ENCODE measurements around the gene LAMA4.

Gene LAMA4

DNA sequence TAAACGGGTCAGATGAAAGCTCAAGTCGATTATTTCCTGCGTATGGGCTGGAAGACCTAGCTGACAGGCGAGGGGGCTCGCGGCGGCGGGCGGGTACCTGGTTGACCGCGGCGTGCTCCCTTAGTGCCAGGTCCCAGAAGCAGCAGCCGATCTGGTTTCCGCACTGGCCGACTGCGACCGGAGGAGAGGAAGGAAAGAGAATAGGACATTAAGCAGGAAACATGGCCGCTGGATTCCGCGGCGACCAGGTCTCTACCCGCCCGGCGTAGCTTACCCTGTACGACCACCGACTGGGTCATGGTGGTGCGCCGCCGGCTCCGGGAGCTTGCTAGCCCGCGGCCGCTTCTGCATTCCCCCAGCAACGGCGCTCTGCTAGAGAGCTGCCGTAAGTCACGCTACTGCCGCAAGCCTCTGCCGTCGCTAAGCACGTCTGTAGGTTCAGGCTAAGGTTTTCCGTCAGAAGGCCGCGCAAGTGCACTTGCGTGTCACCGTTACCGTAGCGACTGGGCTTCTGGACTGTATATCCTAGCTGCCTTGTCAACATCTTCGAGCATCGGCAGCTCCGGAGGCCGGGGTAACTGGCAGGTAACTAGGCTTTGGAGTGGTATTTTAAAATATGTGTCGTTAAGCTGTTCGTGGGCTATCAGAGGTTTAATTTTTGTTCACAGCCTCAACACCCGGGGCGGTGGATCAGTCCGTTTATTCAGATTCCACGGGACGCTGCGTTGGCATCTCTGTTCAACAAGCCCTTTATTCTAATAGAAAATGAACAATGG lies 167.0 kb downstream of the LAMA4 start, which contains the start of the genes FAM229B and TUBE1:
FAM229B (plus strand) TSS at position 456 of the 776 bp plus-strand sequence. CDS start 11,693 bp downstream, outside the sequence.
TUBE1 (minus strand) TSS at position 347 of the 776 bp plus-strand sequence; CDS start at position 299, 48 bp downstream.
- peak; percentile 42 for DNase-seq (ENCODE audit: low spot score)

DNA sequence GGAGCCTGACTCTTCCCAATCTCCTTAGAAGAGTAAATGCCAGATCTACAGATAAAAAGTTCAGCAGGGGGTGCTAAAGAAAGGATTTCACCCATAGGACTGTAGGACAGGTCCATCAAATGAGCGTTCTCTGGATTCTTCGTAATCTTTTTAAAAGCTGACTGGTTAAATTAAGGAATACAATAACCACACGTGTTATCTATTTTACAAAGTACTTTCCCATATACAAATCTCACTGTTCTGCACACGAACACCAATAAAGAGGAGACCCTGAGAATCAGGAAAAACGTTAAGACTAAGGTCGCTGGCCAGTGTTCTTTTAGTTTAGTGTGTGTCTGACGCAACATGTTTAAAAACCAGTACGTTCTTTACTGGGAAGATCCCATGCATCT lies 167.6 kb downstream of the LAMA4 start:
- DNase-seq (ENCODE audit: low spot score), result peak; percentile 23

DNA sequence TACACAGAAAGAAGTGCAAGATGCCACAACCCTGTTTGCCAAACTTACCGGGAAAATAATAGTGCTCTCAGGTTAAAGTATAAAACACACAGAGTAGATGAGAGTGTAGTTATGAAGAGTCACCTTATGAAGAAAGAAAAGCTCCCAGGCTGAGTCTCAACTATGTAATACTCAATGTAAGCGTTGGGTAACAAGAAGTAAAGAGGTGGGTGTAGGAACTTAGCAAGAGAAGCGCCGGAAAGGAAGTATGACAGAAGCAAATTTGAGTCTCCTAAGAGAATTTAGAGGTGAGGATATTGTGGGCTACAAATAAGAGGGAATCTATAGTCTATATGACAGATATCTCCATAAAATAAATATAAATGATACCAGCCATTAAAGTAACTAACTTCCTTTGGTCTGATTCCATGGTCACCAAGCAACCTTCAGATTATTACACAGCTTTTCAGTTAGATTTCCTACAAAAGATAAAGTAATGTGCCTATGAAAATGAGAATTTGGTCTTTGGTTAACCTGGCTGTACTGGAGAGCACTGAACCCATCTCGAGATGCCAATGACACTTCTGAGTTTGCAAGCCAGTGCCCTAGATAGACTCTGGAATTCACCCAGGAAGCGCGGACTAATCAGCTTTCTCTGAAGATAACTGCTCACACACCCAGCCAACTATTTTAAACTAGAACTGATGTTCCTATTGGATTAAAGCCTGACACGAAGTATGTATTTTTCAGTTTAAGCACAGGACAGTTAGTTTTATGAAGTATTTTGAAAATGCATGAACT lies 168.9 kb downstream of the LAMA4 start:
- no peak for DNase-seq (ENCODE audit: low spot score)

DNA sequence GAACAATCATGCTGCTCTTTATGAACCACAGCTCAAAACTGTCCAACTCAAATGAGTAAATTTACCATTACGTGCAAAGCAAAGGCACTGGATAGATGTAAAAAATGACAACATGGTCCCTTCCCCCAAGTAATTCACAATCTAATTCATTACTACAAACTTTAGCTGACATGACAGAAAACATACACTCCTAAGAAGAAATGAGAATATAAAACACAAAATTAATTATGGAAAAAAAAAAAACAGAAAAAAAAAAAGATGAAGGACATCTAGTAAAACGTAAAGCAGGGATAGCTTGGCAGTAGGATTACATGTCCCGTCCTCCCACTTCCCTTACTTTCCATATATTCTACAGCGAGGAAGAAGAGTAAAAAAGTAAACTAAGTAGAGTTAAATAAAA lies 172.8 kb downstream of the LAMA4 start:
- no peak for DNase-seq (ENCODE audit: low spot score)

DNA sequence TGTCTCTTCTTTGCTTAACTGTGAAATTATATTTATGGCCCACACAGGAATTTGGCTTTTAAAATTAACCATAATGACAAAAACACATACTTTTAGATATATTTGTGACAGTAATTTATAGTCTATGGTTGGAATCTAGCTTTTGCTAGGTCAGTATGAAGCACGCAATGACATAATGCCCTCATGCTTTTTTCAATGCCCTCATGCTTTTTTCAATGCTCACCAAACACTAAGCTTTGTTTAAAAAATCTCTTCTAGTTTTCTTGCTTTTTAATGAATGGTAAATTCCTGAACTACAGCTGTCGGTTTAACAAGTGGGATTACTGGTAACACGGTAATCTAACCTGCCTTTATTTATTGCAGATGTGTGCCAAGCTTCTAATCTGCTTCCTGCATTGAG lies 187.8 kb downstream of the LAMA4 start:
- DNase-seq (ENCODE audit: low spot score), result no peak

DNA sequence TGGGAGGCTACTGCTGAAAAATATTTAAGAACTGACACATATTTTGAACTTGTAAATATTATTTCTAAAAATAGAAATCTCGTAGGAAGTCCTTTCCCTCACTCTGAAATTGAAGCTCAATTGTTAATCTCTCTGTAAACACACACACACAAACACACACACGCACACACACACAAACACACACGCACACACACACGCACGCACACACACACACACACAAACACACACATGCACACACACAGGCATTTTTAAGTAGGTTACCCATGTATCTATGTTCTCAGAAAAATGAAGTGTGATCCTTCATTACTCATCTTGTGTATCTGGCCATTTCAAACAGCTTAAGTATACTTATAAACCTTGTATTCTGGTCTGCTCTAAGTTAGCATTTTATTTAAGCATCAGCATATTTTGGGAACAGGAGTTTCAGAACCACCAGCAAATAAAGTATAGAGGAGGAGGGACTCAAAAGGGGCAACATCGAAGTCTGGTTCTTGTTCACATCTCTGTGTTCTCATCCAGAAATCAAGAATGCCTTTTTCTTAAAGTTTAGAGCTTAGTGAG lies 188.9 kb downstream of the LAMA4 start:
- no peak for DNase-seq (ENCODE audit: low spot score)

DNA sequence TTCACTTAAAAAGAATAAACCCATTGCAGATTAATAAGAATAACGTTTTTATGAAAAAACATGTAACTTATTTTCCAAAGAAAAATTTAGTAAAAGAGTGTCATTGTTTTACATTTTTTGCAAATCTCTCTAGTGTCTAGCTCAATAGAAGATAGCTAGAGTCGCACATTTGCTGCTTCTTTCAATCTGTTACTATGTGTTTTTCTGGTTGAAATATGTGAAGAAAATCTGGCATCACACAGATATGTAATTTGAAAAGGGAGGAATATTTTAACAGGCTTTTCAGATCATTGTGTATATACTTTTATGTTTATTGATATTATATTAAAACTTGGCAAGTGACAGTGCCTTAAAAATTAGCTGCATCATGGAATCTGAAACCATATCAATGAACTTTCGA lies 191.4 kb downstream of the LAMA4 start:
- no peak for DNase-seq (ENCODE audit: low spot score)

DNA sequence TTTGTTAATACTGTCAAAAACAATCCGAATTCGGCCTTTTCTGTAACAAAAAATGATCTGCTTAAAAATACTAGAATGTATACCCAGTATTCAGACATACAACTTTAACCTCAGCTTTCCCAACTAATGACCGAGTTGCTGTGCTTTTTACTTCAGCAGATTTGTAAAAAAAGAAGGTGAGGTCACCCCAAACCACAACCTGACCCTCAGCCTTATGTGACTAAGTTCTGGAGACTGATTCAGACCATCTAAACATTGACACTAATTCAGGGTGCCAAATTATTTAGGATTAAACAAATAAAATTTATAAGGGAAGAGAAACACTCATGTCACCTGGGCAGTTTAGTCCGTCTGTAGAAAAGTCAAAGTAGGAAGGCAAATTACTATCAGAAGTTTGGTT lies 192.8 kb downstream of the LAMA4 start:
- no peak for DNase-seq (ENCODE audit: low spot score)

All from HuH-7.5 (cell line).